CD4-positive, alpha-beta T cell treated with Interleukin-15 for 4 hours (primary cell): ENCODE data around the gene CCDC74B.
"Not testable (repeated sequence)": the region's sequence is repeated elsewhere in the genome, so short reads cannot be mapped to it uniquely, and the experiment has no call there.

Experiments used
- DNase-seq: peaks from one replicate; pipeline ENCODE4 v3.0.0-alpha.2; 2020; ENCODE audit warnings: low spot score

Gene CCDC74B

GRCh38 chr2:130150181-130151144, 5.6 kb upstream of the CCDC74B start:
- no peak for DNase-seq

GRCh38 chr2:130148515-130148914, 3.6 kb upstream of the CCDC74B start:
- not testable (repeated sequence) for DNase-seq

- not testable (repeated sequence) for DNase-seq
Measured at GRCh38 chr2:130143266-130144039, 1.5 kb downstream of the CCDC74B start.

- not testable (repeated sequence) for DNase-seq
Measured at GRCh38 chr2:130142396-130143265, 2.3 kb downstream of the CCDC74B start.

DNA sequence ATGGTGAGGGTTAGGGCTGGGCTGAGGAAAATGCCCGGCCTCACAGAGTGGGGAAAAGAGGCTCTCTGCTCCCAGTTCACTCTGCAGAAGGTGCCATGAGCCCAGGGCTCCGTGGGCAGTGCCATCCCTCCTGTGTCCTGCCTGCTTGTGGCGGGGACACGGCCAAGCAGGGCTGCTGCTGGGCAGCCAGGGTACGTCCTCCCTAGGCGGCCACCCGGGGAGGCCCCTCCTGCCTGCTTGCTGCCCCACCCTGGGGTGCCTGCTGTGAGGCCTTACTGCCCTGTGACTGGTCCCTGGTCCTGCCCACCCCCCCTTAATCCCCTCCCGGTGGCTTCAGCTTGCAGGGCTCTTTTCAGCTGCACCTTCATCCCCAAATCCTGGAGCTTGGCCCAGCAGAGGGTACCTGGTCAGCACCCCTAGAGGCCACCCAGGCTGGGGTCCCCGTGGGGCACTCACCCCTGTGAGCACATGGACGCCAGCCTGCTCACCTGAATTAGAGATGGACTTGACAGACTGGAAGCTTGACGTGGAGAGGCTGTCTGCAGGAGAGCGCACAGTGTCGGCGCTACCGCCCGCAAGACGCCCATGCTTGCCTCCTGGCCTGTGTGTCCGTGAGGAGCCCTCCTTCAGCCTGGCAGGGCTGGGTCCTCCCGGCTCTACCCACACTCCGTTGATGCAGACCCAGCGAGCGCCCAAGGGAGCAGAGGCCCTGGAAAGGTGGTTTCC, 3.1 kb downstream of the CCDC74B start:
- not testable (repeated sequence) for DNase-seq

GRCh38 chr2:130141002-130141401, 3.9 kb downstream of the CCDC74B start:
- DNase-seq = not testable (repeated sequence)

DNA sequence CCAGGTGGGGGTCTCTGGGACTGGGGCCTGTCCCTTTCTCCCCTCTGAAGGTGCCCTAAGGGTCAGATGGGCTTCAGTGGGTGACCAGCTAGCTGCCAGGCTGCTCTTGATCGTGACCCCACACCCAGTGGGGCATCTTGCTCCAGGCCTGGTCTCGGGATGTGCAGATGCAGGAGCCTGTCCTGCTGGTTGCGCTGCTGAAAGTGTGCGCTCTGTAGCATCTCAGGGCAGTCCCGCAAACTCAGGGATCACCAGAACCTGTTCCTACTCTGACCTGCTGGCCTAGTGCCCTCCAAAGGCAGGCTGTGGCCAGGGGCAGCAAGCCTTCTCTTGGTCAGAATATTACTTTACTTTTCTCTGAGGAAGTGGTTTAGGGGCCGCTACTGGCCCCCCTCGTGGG, 4.4 kb downstream of the CCDC74B start:
- DNase-seq = not testable (repeated sequence)

DNA sequence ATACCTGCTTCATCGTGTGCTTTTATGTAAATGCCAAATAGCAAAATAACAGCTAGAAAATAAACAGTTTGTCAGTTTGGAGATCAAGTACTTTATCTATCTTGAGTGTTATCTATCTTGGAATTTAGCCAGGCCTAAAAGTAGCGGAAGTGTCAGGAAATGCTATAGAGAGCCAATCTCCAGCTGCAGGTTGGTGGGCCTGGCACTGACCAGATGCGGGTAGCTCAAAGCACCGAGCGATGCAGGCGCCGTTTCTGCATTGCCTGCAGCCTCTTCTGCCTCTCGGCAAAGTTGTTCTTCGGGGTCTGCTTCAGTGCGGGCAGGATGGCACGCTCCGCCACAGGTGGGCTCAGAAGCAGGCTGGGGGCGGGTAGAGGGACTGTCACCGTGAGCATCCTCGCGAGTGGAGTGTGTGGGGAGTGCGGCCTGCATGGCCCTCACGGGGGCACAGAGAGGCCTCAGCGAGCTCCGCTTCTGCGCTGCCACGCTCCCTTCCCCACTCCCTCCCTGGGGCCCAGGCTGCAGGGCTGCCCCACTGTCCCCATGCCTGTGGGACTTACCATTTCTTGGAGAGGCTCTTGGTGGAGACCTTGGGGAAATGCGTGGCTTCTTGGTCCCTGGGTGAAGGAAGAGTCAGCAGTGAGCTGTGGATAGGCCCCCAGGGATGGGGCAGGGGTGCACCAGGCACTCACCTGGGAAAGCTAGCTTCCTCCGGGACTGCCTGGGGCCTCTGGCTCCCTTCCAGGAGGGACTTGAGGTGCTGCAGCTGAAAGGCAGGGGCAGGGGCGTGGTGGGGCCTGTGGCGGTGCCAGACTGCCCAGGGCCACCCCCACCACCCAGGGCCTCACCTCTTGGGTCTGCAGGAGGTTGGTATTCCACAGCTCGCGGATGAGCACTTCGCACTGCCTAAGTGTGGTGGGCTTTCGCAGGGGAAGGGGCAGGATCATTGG, 5.3 kb downstream of the CCDC74B start:
- DNase-seq = not testable (repeated sequence)

DNA sequence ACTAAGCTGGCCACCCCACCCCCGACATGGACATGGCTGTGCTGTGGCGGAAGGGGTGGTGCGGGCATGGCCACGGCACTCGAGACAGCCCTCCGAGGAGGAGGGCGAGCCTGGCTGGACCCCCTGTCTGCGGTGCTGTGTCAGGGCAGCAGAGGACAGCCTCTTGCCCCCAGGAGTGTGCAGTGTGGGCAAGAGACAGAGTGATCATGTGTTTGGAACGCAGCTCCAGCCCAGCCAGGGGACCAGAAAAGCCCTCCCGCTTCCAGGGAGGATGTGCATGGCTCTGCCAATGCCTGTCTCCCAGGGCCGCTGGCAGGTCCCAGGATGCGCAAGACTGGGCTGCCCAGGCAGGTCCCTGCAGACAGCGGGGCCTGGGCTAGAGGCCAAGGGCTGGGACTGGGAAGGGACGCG, 6.1 kb downstream of the CCDC74B start:
- not testable (repeated sequence) for DNase-seq

DNA sequence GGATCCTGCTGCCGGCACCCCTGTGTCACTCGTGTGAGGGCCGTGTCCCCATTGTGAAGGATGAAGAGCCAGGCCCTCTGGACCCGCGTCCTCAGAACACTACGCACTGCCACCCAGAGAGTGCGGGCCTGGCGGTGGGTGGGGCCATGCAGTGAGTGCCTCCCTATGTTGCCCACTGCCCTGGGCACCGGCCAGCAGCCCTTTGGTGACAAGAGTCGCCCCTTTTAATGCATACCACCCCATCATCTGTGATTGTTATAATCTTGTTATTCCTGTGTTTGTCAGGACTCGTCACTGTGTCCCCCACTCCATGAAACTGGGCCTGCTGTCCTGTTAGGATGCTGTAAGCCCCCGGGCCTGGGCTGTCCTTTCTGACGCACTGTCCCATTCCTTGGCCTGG, 6.6 kb downstream of the CCDC74B start:
- DNase-seq = not testable (repeated sequence)

GRCh38 chr2:130137118-130137517, 7.8 kb downstream of the CCDC74B start:
- not testable (repeated sequence) for DNase-seq

DNA sequence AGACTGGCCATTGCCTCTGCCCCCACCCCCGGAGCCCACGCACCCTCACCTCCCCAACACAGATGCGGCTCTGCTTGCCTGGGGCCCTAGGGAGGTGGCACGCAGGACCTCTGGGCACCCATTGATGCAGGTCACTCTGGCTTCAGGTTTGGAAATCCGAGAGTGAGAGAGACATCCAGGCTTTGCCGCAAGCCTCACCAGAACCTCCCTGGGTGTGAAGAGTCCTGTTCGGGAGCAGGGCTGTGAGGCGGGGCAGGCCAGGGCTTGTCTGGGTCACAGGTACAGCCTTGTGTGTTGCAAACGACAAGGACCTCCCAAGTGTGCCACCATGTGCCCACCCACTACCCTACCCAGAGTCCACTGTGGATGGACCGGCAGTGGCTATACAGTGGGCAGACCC, 8.4 kb downstream of the CCDC74B start:
- DNase-seq = not testable (repeated sequence)

GRCh38 chr2:130135692-130136541, 9.0 kb downstream of the CCDC74B start:
- DNase-seq = no peak

- not testable (repeated sequence) for DNase-seq
Measured at GRCh38 chr2:130129120-130129829, 15.6 kb downstream of the CCDC74B start, which contains the start of gene POTEF. TSS of gene POTEF (minus strand) at chr2:130129222. CDS start at chr2:130120515, 8,707 bp downstream.

DNA sequence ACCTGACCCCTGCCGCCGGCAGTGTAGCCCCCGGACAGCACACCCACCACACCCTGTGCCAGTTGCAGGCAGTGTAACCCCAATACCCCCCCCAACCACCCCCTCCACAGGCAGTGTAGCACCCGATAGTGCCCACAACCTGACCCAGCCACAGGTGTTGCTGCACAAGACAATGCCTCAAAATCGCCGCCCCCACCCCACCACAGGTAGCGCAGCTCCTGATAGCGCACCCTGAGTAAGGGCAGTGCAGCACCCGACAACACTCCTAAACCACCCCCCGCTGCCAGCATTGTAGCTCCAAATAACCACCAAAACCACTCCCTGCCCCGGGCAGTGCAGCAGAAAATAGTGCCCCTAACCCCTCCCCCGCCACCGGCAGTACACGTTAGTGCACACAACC, 16.4 kb downstream of the CCDC74B start:
- DNase-seq = not testable (repeated sequence)

DNA sequence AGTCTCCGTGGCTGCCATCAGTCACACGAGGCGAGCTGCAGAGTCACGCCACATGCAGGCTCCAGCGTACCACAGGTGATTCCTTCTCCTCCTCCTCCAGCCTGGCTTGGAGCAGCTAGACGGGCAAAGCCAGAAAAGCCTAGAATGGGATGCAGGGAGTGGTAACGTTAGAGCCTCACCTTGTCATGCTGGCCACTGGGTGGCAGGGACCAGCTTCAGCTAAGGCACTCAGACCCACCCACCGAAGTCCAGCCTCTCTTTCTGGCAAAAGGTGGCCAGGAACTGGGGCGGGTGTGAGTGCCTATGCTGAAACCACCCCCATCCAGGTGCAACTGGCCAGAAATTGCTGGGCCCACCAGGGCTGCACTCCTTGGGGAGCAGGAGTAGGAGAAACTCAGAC, 17.2 kb downstream of the CCDC74B start:
- DNase-seq = not testable (repeated sequence)

DNA sequence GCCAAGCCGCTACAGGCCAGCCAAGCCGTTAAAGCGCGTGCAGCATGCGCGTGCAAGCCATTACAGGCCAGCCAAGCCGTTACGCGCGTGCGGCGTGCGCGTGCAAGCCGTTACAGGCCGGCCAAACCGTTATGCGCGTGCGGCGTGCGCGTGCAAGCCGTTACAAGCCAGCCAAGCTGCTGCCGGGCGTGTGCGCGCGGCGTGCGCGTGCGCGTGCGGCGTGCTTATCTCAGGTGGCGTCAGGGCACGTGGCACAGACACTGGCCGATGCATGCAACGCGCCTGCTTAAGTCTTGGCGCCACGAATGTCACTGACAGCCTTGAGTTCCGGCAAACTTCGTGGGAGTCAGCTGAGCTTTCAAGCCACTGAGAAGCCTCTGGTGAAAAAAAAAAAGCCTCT, 24.0 kb downstream of the CCDC74B start:
- not testable (repeated sequence) for DNase-seq
